OCI-LY3 (cell line): ENCODE results near the gene DPP10.
"Not testable (repeated sequence)": the region's sequence is repeated elsewhere in the genome, so short reads cannot be mapped to it uniquely, and the experiment has no call there.

Experiments
- H2AFZ ChIP-seq: fragments of 200-600, 300-600 bp; shearing (Covaris generic); 2 replicates; pipeline ENCODE4 v1.6.0; 2014; ENCODE audit warnings: antibody characterized with exemption, low read depth, low read length
- H3K27ac ChIP-seq: fragments of 200-600, 300-600 bp; sonication (generic); 2 replicates; pipeline ENCODE4 v1.5.1; 2014; ENCODE audit warnings: mild to moderate bottlenecking, low read length, moderate library complexity, mixed read lengths
- H3K27me3 ChIP-seq: fragments of 200-600, 300-600 bp; sonication (generic); 2 replicates; pipeline ENCODE4 v1.6.1; 2014; ENCODE audit warnings: low read depth, low read length, mixed read lengths
- H3K36me3 ChIP-seq: fragments of 200-600, 300-600 bp; sonication (generic); replicated peaks from 2 replicates; pipeline ENCODE3; 2014; ENCODE audit warnings: low read depth, low read length, mixed read lengths
- H3K4me1 ChIP-seq: fragments of 300-600, 200-600 bp; sonication (generic); 2 replicates; pipeline ENCODE4 v1.6.1; 2014; ENCODE audit warnings: low read length, mixed read lengths
- H3K4me2 ChIP-seq: fragments of 200-600, 300-600 bp; sonication (generic); 2 replicates; pipeline ENCODE4 v1.6.1; 2014; ENCODE audit warnings: low read length, mixed read lengths
- H3K4me3 ChIP-seq: fragments of 300-600, 200-600 bp; sonication (generic); 2 replicates; pipeline ENCODE4 v1.5.1; 2014; ENCODE audit warnings: antibody characterized with exemption, mild to moderate bottlenecking, low read length, moderate library complexity
- H3K79me2 ChIP-seq: fragments of 300-600, 200-600 bp; shearing (Covaris generic); 2 replicates; pipeline ENCODE4 v1.6.1; 2014; ENCODE audit warnings: mild to moderate bottlenecking, low read length, mixed read lengths
- H3K9ac ChIP-seq: fragments of 300-600, 200-600 bp; shearing (Covaris generic); 2 replicates; pipeline ENCODE4 v1.6.0; 2014; ENCODE audit warnings: mild to moderate bottlenecking, low read length, moderate library complexity
- H3K9me3 ChIP-seq: fragments of 200-600, 300-600 bp; shearing (Covaris generic); 2 replicates; pipeline ENCODE4 v1.6.1; 2014; ENCODE audit warnings: low read length, mixed read lengths; ENCODE audit not compliant: insufficient read depth
- H4K20me1 ChIP-seq: fragments of 200-600, 300-600 bp; sonication (generic); 2 replicates; pipeline ENCODE4 v1.6.1; 2016; ENCODE audit warnings: low read length, mixed read lengths; ENCODE audit not compliant: insufficient read depth
- EZH2phosphoT487 ChIP-seq: fragments of 200-600 bp; shearing (Covaris generic); IDR thresholded peaks from 2 replicates; pipeline ENCODE4 v1.6.1; 2018; ENCODE audit warnings: antibody characterized with exemption, mixed run types, low read depth
- TF ChIP-seq, protein P1 (sequence below): fragments of 200-600, 300-600 bp; sonication (generic); IDR thresholded peaks from 2 replicates; pipeline ENCODE4 v1.5.1; 2014; ENCODE audit warnings: antibody characterized with exemption, low read length, low read depth

Gene DPP10

DNA sequence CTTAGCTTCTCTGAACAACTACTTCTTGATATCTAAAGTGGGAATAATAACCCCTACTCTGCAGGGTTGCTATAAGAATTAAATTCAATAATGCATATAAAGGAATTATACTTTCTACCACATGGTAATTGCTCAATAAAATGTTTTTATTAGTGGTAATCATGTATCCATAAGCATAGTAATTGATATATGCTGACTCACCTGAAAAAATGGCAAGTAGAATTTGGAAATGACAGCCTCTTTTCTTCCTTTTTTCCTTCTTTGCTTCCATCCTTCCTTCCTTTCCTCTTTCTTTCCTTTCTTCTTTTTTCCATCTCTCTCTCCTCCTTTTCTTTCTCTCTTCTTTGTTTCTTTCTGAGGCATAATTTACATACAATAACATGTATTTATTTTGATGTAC is 65.3 kb downstream of the DPP10 start:
- H3K36me3 ChIP-seq = no peaks in the 10 kb centered on the region
- H3K9me3 ChIP-seq = no peaks in the 10 kb centered on the region
- no peak overlapping the region for H3K27ac ChIP-seq
- H2AFZ ChIP-seq = no peak overlapping the region
- H3K79me2 ChIP-seq = no peaks in the 10 kb centered on the region
- no peak overlapping the region for H3K9ac ChIP-seq
- H3K4me2 ChIP-seq = no peak overlapping the region
- no peaks in the 10 kb centered on the region for H3K4me1 ChIP-seq
- H3K27me3 ChIP-seq = no peaks in the 10 kb centered on the region
- H3K4me3 ChIP-seq = no peak overlapping the region
- no peak for TF ChIP-seq EZH2phosphoT487
- TF ChIP-seq, protein P1, sequence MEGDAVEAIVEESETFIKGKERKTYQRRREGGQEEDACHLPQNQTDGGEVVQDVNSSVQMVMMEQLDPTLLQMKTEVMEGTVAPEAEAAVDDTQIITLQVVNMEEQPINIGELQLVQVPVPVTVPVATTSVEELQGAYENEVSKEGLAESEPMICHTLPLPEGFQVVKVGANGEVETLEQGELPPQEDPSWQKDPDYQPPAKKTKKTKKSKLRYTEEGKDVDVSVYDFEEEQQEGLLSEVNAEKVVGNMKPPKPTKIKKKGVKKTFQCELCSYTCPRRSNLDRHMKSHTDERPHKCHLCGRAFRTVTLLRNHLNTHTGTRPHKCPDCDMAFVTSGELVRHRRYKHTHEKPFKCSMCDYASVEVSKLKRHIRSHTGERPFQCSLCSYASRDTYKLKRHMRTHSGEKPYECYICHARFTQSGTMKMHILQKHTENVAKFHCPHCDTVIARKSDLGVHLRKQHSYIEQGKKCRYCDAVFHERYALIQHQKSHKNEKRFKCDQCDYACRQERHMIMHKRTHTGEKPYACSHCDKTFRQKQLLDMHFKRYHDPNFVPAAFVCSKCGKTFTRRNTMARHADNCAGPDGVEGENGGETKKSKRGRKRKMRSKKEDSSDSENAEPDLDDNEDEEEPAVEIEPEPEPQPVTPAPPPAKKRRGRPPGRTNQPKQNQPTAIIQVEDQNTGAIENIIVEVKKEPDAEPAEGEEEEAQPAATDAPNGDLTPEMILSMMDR = no peak
- H4K20me1 ChIP-seq = no peaks in the 10 kb centered on the region

DNA sequence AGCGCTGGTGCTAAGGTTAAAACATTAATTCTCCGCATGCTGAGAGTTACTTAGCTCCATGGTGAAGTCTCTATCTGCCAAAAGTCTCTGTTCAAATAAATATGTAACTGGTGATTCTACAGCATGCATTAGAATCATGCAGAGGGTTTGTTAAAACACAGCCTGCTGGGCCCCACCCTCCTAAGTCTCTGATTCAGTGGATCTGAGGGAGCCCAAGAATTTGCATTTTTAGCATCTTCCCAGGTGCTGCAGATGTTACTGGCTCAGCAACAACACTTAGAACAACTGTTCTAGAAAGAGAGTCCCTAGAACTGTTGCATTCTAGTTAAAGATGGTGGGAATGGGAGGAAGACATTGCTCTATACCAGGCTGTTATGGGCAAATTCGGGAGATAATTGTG is 73.4 kb downstream of the DPP10 start:
- H3K9ac ChIP-seq = no peak overlapping the region

DNA sequence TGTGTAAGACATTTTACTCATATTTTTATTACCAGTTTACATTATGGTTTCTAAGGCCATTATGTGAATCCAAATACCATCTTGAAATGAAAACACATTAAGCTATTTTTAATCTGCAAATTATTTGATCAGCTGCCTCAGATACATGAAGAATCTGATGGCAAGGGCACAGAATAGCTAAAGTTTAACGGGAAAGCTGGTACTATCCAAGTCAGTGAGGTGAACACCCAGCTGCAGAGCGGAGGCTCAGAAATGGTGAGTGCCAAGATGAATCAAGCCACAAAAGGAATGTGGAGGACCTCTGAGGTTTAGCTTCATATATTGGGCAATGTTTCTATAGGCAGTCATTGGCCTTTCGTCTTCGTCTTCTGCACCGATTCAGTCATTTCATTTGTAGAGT is 75.1 kb downstream of the DPP10 start:
- Histone ChIP-seq H3K9me3 (no peaks in the 10 kb centered on the region), H3K9ac (no peak overlapping the region), H3K27ac (no peak overlapping the region), H3K4me2 (no peak overlapping the region), H3K4me1 (no peaks in the 10 kb centered on the region), H3K4me3 (no peak overlapping the region), H4K20me1 (no peaks in the 10 kb centered on the region), H2AFZ (no peak overlapping the region), H3K36me3 (no peaks in the 10 kb centered on the region), H3K79me2 (no peaks in the 10 kb centered on the region), H3K27me3 (no peaks in the 10 kb centered on the region)
- no peak for TF ChIP-seq EZH2phosphoT487
- TF ChIP-seq, protein P1 = no peak

More for the DNA sequence above, 73.4 kb downstream of the DPP10 start:
- H3K4me2 ChIP-seq = no peak overlapping the region
- TF ChIP-seq, protein P1 = no peak
- TF ChIP-seq EZH2phosphoT487 = no peak
- no peak overlapping the region for H3K4me3 ChIP-seq
- no peaks in the 10 kb centered on the region for H3K4me1 ChIP-seq
- H3K36me3 ChIP-seq = no peaks in the 10 kb centered on the region
- H3K79me2 ChIP-seq = no peaks in the 10 kb centered on the region
- H3K9me3 ChIP-seq = no peaks in the 10 kb centered on the region
- no peaks in the 10 kb centered on the region for H4K20me1 ChIP-seq
- no peak overlapping the region for H2AFZ ChIP-seq
- no peaks in the 10 kb centered on the region for H3K27me3 ChIP-seq
- H3K27ac ChIP-seq = no peak overlapping the region

DNA sequence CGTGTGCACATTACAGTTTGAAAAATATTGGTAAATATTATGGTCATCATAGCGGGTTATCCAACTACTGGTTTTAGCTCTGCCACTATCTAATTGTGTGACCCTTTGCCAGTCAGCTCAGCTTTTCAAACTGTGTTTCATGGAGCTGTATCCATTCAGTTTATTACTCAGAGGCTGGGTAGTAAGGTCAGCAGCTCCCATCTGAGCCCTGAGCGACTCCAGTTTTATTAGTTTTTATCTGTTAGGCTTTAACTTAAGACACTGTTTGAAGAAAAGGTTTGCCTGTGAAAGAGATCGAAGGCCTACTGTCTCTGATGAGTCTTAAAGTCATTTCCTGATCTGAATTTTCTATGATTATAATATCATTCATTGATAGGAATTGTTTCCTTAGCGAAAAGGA is 76.3 kb downstream of the DPP10 start:
- no peak overlapping the region for H3K27ac ChIP-seq
- no peaks in the 10 kb centered on the region for H3K4me1 ChIP-seq
- no peak overlapping the region for H3K4me2 ChIP-seq
- TF ChIP-seq, protein P1 = no peak
- no peak for TF ChIP-seq EZH2phosphoT487
- H2AFZ ChIP-seq = no peak overlapping the region
- no peak overlapping the region for H3K9ac ChIP-seq
- no peaks in the 10 kb centered on the region for H3K79me2 ChIP-seq
- no peaks in the 10 kb centered on the region for H4K20me1 ChIP-seq
- no peaks in the 10 kb centered on the region for H3K9me3 ChIP-seq
- H3K36me3 ChIP-seq = no peaks in the 10 kb centered on the region
- no peak overlapping the region for H3K4me3 ChIP-seq
- no peaks in the 10 kb centered on the region for H3K27me3 ChIP-seq

DNA sequence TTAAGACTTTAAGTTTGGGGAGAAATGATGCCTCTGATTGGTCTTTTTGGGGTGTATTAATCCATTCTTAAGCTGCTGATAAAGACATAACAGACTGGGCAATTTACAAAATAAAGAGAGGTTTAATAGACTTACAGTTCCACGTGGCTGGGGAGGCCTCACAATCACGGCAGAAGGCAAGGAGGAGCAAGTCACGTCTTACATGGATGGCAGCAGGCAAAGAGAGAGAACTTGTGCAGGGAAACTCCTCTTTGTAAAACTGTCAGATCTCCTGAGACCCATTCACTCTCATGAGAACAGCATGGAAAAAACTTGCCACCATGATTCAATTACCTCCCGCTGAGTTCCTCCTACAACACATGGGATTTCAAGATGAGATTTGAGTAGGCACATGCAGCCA is 80.2 kb downstream of the DPP10 start:
- H3K9ac ChIP-seq, H3K4me1 ChIP-seq, H3K79me2 ChIP-seq, H3K27ac ChIP-seq, H3K36me3 ChIP-seq, H4K20me1 ChIP-seq, H3K9me3 ChIP-seq, H3K27me3 ChIP-seq, H2AFZ ChIP-seq, H3K4me3 ChIP-seq, H3K4me2 ChIP-seq: not testable (repeated sequence)
